Tibial nerve (tissue), 4 donors: ENCODE data around the gene IRF2BPL.

ENCODE experiments used
- CTCF ChIP-seq, 5 experiments: fragments of 200-600 bp in 3 of 5; fragments of 450-650 bp in 2 of 5; sonication (generic) in 3 of 5; IDR thresholded peaks; one replicate each; pipeline ENCODE4 v1.5.1; 2016 to 2019; ENCODE audit warnings: antibody characterized with exemption in 5 of 5, mild to moderate bottlenecking in 3 of 5, moderate library complexity in 2 of 5
- EP300 ChIP-seq, 2 donors: sonication (generic); formaldehyde crosslinking; IDR thresholded peaks; one replicate each; pipeline ENCODE4 v1.6.1; 2017; ENCODE audit warnings: antibody characterized with exemption in 2 of 2, mild to moderate bottlenecking in 1 of 2
- POLR2A ChIP-seq, 2 donors: fragments of 450-650 bp; IDR thresholded peaks; one replicate each; pipeline ENCODE4 v1.6.1; 2017; ENCODE audit warnings: antibody characterized with exemption in 2 of 2, mild to moderate bottlenecking in 2 of 2, moderate library complexity in 2 of 2

GRCh38 chr14:76995279-76996035 is 33.1 kb downstream of the IRF2BPL start:
- TF ChIP-seq CTCF (IDR thresholded peaks at IDR 0.05) (no peak), EP300 (IDR thresholded peaks at IDR 0.05) (no peak), POLR2A (IDR thresholded peaks at IDR 0.05) (no peak)
